ENCODE results near the gene HASPIN.

Gene HASPIN

GRCh38 chr17:3773511-3773910, 49.8 kb downstream of the HASPIN start:
- no peak for FAIRE-seq
- no peak for TF ChIP-seq TAF1 (IDR thresholded peaks at IDR 0.05; ENCODE audit: borderline replicate concordance, low read depth, low read length)
- no peak for DNase-seq (ENCODE audit: insufficient read length)

GRCh38 chr17:3773966-3774365, 50.3 kb downstream of the HASPIN start:
- FAIRE-seq (no peak), DNase-seq (ENCODE audit: insufficient read length) (no peak)
- TF ChIP-seq POLR2A (IDR thresholded peaks at IDR 0.05; ENCODE audit: low read depth, low read length) (no peak), TAF1 (IDR thresholded peaks at IDR 0.05; ENCODE audit: borderline replicate concordance, low read depth, low read length) (no peak), POLR2AphosphoS5 (IDR thresholded peaks at IDR 0.05; ENCODE audit: low read depth, low read length) (no peak)

Measured in GM12892 (cell line).